KMS-11 (cell line): ENCODE data around the gene AACS.

Experiments
- H2AFZ ChIP-seq: fragments of 200-600 bp; sonication (generic); 2 replicates; pipeline ENCODE4 v1.6.1; 2016; ENCODE audit warnings: antibody characterized with exemption, mixed run types, low read depth
- H3K27ac ChIP-seq: fragments of 200-600 bp; sonication (generic); 2 replicates; pipeline ENCODE4 v1.6.1; 2016; ENCODE audit warnings: mild to moderate bottlenecking, mixed run types
- H3K27me3 ChIP-seq: fragments of 200-600 bp; sonication (generic); 2 replicates; pipeline ENCODE4 v1.6.1; 2017; ENCODE audit warnings: mild to moderate bottlenecking, low read depth, mixed run types, moderate library complexity; ENCODE audit not compliant: insufficient read depth
- H3K36me3 ChIP-seq: fragments of 200-600 bp; sonication (generic); 2 replicates; pipeline ENCODE4 v1.6.1; 2017; ENCODE audit warnings: mild to moderate bottlenecking, mixed run types; ENCODE audit not compliant: insufficient read depth
- H3K4me1 ChIP-seq: fragments of 200-600 bp; sonication (generic); 2 replicates; pipeline ENCODE4 v1.6.1; 2016; ENCODE audit warnings: mild to moderate bottlenecking, low read depth, mixed run types; ENCODE audit not compliant: poor library complexity, severe bottlenecking
- H3K4me2 ChIP-seq: fragments of 200-600 bp; sonication (generic); 2 replicates; pipeline ENCODE4 v1.7.0; 2016; ENCODE audit warnings: mild to moderate bottlenecking, mixed run types
- H3K4me3 ChIP-seq: fragments of 200-600 bp; sonication (generic); IDR thresholded peaks from 2 replicates; pipeline ENCODE4 v1.6.1; 2017; ENCODE audit warnings: low read depth, low read length, mixed read lengths; ENCODE audit not compliant: insufficient read depth
- H3K79me2 ChIP-seq: fragments of 200-600 bp; sonication (generic); 2 replicates; pipeline ENCODE4 v1.6.1; 2016; ENCODE audit warnings: low read depth, mixed run types; ENCODE audit not compliant: insufficient read depth
- H3K9ac ChIP-seq: fragments of 200-600 bp; sonication (generic); 2 replicates; pipeline ENCODE4 v1.6.1; 2016; ENCODE audit warnings: mild to moderate bottlenecking, mixed run types
- H4K20me1 ChIP-seq: fragments of 200-600 bp; sonication (generic); 2 replicates; pipeline ENCODE4 v1.6.1; 2016; ENCODE audit warnings: mild to moderate bottlenecking, mixed run types; ENCODE audit not compliant: insufficient read depth
- CTCF ChIP-seq: fragments of 200-600 bp; sonication (generic); conservative IDR thresholded peaks from 2 replicates; pipeline ENCODE4 v1.6.1; 2017; ENCODE audit warnings: low read depth, mild to moderate bottlenecking, antibody characterized with exemption, low read length, moderate library complexity, mixed read lengths

The AACS gene

GRCh38 chr12:125114365-125115141, 49.3 kb downstream of the AACS start:
- H3K4me2 ChIP-seq: no peak overlapping the region
- no peaks in the 10 kb centered on the region for H4K20me1 ChIP-seq
- no peak for TF ChIP-seq CTCF
- no peaks in the 10 kb centered on the region for H3K27me3 ChIP-seq
- H3K27ac ChIP-seq: no peak overlapping the region
- H3K4me3 ChIP-seq: no peak overlapping the region
- H3K79me2 ChIP-seq: no peaks in the 10 kb centered on the region
- no peaks in the 10 kb centered on the region for H3K36me3 ChIP-seq
- no peaks in the 10 kb centered on the region for H3K4me1 ChIP-seq
- no peak overlapping the region for H3K9ac ChIP-seq
- no peak overlapping the region for H2AFZ ChIP-seq

GRCh38 chr12:125120566-125120965, 55.3 kb downstream of the AACS start:
- Histone ChIP-seq H3K4me3 (no peak overlapping the region), H4K20me1 (no peaks in the 10 kb centered on the region), H3K36me3 (no peaks in the 10 kb centered on the region), H3K79me2 (no peaks in the 10 kb centered on the region), H3K4me2 (no peak overlapping the region), H3K4me1 (no peaks in the 10 kb centered on the region), H2AFZ (no peak overlapping the region), H3K9ac (no peak overlapping the region), H3K27ac (no peak overlapping the region), H3K27me3 (no peaks in the 10 kb centered on the region)
- no peak for TF ChIP-seq CTCF

GRCh38 chr12:125121106-125121505, 55.9 kb downstream of the AACS start:
- H3K4me2 ChIP-seq: no peak overlapping the region
- TF ChIP-seq CTCF: no peak
- no peak overlapping the region for H3K27ac ChIP-seq
- H2AFZ ChIP-seq: no peak overlapping the region
- no peaks in the 10 kb centered on the region for H3K36me3 ChIP-seq
- H3K4me3 ChIP-seq: no peak overlapping the region
- no peaks in the 10 kb centered on the region for H3K4me1 ChIP-seq
- no peaks in the 10 kb centered on the region for H3K27me3 ChIP-seq
- H4K20me1 ChIP-seq: no peaks in the 10 kb centered on the region
- H3K79me2 ChIP-seq: no peaks in the 10 kb centered on the region
- H3K9ac ChIP-seq: no peak overlapping the region

GRCh38 chr12:125122668-125123067, 57.4 kb downstream of the AACS start:
- H3K27me3 ChIP-seq: no peaks in the 10 kb centered on the region
- H4K20me1 ChIP-seq: no peaks in the 10 kb centered on the region
- H3K4me3 ChIP-seq: no peak overlapping the region
- no peak overlapping the region for H2AFZ ChIP-seq
- no peak overlapping the region for H3K9ac ChIP-seq
- H3K4me2 ChIP-seq: no peak overlapping the region
- no peaks in the 10 kb centered on the region for H3K79me2 ChIP-seq
- no peak overlapping the region for H3K27ac ChIP-seq
- no peak for TF ChIP-seq CTCF
- no peaks in the 10 kb centered on the region for H3K4me1 ChIP-seq
- H3K36me3 ChIP-seq: no peaks in the 10 kb centered on the region
